Coronary artery (tissue), 2 donors: ENCODE measurements around the gene ZNF575.

Source experiments
- DNase-seq: peaks from one replicate; pipeline ENCODE4 v3.0.0-alpha.2; 2017; ENCODE audit warnings: low spot score
- H3K27ac ChIP-seq, 2 donors: fragments of 200-600 bp; sonication (generic); one replicate each; pipeline ENCODE4 v1.5.1; 2016 to 2019
- H3K4me3 ChIP-seq: fragments of 200-600 bp; sonication (generic); 2 replicates; pipeline ENCODE4 v1.5.1; 2016; ENCODE audit warnings: mild to moderate bottlenecking, moderate library complexity
- TF ChIP-seq, protein P1 (sequence below): fragments of 200-600 bp; sonication (generic); IDR thresholded peaks from one replicate; pipeline ENCODE4 v1.5.1; 2019; ENCODE audit warnings: antibody characterized with exemption

The ZNF575 gene

DNA sequence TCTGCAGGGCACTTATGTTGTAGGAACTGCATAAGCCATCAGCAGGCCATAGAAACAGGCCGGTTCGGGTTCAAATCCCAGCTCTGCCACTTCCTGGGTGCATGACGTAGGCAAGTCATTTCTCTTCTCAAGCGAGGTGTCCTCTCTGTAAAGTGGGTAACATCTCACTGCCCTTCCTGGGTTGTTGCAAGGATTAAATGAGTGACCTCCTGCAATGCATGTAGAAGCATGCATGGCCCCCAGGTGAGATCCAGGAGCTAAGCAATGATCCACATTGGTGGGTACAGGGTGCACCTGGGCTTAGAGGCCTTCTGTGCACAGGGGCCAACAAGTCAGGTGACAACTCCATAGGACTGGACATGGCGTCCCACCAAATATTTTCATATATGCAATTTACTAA, 42.2 kb upstream of the ZNF575 start:
- H3K27ac ChIP-seq, result no peak overlapping the region
- H3K4me3 ChIP-seq, result no peak overlapping the region
- TF ChIP-seq, protein P1, sequence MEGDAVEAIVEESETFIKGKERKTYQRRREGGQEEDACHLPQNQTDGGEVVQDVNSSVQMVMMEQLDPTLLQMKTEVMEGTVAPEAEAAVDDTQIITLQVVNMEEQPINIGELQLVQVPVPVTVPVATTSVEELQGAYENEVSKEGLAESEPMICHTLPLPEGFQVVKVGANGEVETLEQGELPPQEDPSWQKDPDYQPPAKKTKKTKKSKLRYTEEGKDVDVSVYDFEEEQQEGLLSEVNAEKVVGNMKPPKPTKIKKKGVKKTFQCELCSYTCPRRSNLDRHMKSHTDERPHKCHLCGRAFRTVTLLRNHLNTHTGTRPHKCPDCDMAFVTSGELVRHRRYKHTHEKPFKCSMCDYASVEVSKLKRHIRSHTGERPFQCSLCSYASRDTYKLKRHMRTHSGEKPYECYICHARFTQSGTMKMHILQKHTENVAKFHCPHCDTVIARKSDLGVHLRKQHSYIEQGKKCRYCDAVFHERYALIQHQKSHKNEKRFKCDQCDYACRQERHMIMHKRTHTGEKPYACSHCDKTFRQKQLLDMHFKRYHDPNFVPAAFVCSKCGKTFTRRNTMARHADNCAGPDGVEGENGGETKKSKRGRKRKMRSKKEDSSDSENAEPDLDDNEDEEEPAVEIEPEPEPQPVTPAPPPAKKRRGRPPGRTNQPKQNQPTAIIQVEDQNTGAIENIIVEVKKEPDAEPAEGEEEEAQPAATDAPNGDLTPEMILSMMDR, result no peak
- no peak for DNase-seq

DNA sequence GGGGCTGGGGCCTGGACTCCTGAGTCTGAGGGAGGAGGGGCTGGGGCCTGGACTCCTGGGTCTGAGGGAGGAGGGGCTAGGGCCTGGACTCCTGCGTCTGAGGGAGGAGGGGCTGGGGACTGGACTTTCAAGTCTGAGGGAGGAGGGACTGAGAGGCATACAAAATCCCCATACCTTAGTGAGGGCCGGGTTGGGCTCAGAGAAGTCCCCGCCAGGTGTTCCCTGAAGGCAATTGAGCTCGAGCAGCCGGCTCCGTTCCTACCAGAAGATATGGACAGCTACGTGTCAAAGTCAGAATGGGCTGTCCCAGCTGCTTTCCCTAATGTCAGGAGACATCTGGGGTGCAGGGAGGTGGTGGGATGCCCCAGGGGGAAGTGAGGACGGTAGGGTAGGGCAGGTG, 37.9 kb upstream of the ZNF575 start:
- DNase-seq, result no peak
- Histone ChIP-seq H3K27ac (no peak overlapping the region), H3K4me3 (no peak overlapping the region)
- TF ChIP-seq, protein P1, result no peak

DNA sequence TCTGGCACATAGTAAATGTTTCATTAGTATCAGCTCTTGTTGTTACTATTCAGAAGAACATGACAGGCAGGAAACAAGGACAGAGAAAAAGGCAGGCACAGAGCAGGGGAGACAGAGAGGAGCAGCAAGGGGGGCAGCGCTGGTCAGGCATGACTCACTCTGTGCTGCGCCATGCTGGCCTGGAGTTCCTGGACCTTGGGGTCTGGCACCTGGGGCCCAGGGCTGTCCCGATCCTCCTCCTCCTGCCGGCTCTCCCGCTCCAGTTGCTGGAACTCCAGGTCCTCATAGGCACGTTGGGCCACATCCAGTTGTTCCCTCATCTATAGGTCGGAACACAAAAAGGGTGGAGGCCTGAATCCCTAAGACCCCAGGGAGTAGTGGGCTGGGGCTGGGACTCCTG, 36.0 kb upstream of the ZNF575 start:
- DNase-seq, result no peak
- TF ChIP-seq, protein P1, result no peak
- Histone ChIP-seq H3K4me3 (no peak overlapping the region), H3K27ac (no peak overlapping the region)

DNA sequence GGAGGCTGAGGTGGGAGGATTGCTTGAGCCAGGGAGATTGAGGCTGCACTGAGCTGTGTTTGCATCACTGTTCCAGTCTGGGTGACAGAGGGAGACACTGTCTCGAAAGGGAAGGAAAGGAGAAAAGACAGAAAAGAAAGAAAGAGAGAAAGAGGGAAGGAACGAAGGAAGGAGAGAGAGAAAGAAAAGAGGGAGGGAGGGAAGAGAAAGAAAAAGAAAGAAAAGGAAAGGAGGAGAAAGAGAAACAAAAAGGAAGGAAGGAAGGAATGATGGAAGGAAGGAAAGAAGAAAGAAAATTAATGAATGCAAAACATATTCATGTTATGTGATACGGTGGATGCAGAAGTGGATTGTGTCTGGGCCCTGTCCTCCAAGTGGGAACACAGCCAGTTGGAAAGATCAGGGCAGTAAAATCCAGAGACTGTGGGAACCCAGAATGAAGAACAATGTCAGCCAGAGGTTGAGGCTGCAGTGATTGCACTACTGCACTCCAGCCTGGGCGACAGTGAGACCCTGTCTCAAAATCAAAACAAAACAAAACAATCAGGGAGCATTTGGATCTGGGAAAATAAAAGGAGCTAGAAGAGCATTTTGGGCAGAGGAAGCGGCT, 34.6 kb upstream of the ZNF575 start:
- no peak overlapping the region for H3K4me3 ChIP-seq
- DNase-seq, result no peak
- no peak overlapping the region for H3K27ac ChIP-seq
- TF ChIP-seq, protein P1, result no peak

DNA sequence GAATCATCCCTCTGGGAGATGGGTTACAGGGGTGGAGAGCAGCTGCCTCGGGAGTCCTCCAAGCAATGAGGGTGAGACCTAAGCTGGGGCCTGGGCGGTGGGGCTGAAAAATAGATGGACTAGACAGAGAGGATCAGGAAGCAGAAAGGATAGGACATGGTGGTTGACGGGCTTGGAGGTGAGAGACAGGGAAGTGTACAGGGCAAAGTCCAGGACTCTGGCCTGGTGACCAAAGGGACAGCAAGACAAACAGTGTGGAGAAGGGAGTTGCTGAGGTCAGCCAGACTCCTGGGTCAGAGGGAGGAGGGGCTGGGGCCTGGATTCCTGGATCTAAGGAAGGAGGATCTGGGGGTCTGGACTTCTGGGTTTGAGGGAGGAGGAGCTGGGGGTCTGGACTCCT, 33.9 kb upstream of the ZNF575 start:
- no peak overlapping the region for H3K4me3 ChIP-seq
- DNase-seq, result no peak
- H3K27ac ChIP-seq, result no peak overlapping the region
- TF ChIP-seq, protein P1, result no peak

DNA sequence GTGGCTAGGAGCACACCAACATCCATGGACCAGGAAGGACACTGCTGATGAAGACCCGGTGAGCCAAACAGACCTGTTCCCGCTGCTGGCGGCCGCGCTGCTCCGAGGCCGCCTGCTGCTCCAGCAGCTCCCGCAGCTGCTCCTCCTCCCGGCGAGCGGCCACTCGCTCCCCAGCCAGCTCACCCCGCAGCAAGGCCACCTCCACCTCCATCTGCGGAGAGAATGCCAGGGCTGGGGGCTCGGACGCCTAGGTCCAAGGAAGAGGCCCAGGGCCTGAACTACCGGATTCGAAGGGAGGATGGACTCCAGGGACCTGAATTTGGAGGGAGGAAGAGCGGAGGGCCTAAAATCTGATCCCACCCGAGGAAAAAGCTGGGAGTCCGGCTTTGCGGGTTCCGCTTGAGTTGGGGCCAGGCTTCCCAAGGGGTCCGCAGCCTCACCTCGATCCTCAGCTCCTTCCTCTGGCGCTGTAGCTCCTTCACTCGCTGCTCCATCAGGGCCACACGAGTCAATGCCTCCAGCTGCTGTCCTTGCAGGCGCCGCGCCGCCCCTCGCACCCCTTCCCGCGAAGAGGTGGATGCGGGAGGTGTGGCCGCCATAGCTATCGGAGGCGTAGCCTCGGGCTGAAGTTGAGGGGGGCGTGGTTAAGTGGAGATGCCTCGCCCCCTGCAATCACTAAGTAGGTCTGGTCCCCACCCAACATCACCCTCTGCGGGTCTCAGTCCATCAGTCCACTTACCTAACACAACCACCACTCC, 31.1 kb upstream of the ZNF575 start:
- Histone ChIP-seq H3K4me3 (no peak overlapping the region), H3K27ac (no peak overlapping the region)
- TF ChIP-seq, protein P1, result no peak
- no peak for DNase-seq

DNA sequence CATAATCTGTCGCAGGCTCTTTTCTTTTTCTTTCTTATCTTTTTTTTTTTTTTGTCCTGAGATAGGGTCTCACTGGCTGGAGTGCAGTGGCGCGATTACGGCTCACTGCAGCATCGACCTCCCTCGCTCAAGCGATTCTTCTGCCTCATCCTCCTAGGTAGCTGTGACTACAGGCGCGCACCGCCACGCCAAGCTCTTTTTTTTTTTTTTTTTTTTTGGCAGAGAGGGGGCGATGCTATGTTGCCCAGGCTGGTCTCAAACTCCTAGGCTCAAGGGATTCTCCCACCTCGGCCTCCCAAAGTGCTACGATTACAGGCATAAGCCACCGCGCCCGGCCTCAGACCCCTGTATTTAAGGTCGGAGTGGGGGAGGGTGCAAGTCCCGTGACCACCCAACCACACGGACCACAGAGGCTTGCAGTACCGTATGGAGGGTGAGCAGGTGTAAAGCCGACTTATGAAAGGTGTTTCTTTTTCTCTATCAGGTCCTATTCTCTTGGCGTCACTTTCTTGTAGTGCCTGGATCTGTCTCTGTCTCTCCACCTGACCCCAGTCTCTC, 30.5 kb upstream of the ZNF575 start:
- H3K27ac ChIP-seq, result no peak overlapping the region
- H3K4me3 ChIP-seq, result no peak overlapping the region
- no peak for DNase-seq
- TF ChIP-seq, protein P1, result no peak
